ENCODE results near the gene ZNF569. TPM values are rescaled to one million over a fixed set of nuclear protein-coding genes. Genes with fewer than 3 reads are reported as not detected.
A peak's percentile ranks its signal among the peaks of the same experiment; 100 is the strongest.

ZNF569 gene
- total and polyA plus RNA-seq, 2 of the 4 experiments (the other 2 are of a cell fraction) = 1.8 to 5.9 TPM

GRCh38 chr19:37470216-37470615 lies 3.0 kb upstream of the ZNF569 start:
- Histone ChIP-seq H2BK120ac (ENCODE audit: low read depth, low read length) (no peak overlapping the region), H2AFZ (replicated peaks; ENCODE audit: low read length, poor library complexity) (no peak overlapping the region), H3K4me3 (ENCODE audit: insufficient read depth, low read depth, low read length) (peak overlapping the region; percentile 68), H4K91ac (ENCODE audit: insufficient read depth, low read depth, low read length) (no peak overlapping the region), H2BK15ac (ENCODE audit: low read depth, low read length) (no peak overlapping the region), H3K9me3 (ENCODE audit: control insufficient read depth, insufficient read depth, low read length) (peaks cover 6% of the 10 kb centered on the region), H3K4ac (ENCODE audit: low read depth, low read length) (no peak overlapping the region), H4K20me1 (ENCODE audit: insufficient read depth, low read length) (no peaks in the 10 kb centered on the region), H3K56ac (ENCODE audit: extremely low read depth, insufficient read depth, low read length) (no peak overlapping the region), H3K27me3 (ENCODE audit: control insufficient read depth, insufficient read depth, low read length) (no peaks in the 10 kb centered on the region), H3K18ac (ENCODE audit: low read depth, low read length) (no peak overlapping the region), H4K5ac (ENCODE audit: low read depth, low read length) (no peak overlapping the region), H3K23ac (ENCODE audit: low read depth, low read length) (no peak overlapping the region), H3K4me1 (ENCODE audit: control insufficient read depth, insufficient read depth, low read length) (peaks cover 2% of the 10 kb centered on the region; the same call in 1 of the 2 replicates), H2BK5ac (ENCODE audit: low read depth, low read length, poor library complexity, severe bottlenecking) (no peak overlapping the region), H3K9ac (ENCODE audit: low read depth, low read length) (no peak overlapping the region; the same call in 1 of the 2 replicates), H2AK9ac (replicated peaks; ENCODE audit: low read depth, low read length, poor library complexity) (no peak overlapping the region), H3K4me2 (ENCODE audit: low read depth, low read length) (peak overlapping the region; percentile 89), H3K9me1 (ENCODE audit: insufficient read depth, low read length) (no peaks in the 10 kb centered on the region), H2AK5ac (ENCODE audit: low read depth, low read length) (no peak overlapping the region), H4K8ac (ENCODE audit: low read depth in 2 of 2, low read length in 2 of 2) (no peak overlapping the region), H3K79me1 (ENCODE audit: low read depth in 1 of 2, low read length in 2 of 2) (peaks cover 6 to 25% of the 10 kb centered on the region in 2 experiments), H3K36me3 (ENCODE audit: control insufficient read depth, insufficient read depth, low read length) (peaks cover 6% of the 10 kb centered on the region; the same call in 1 of the 2 replicates), H3K27ac (ENCODE audit: insufficient read depth, low read length) (no peak overlapping the region), H3K14ac (replicated peaks; ENCODE audit: low read depth, low read length) (no peak overlapping the region), H2BK20ac (ENCODE audit: low read depth, low read length) (no peak overlapping the region)
- WGBS, 2 experiments (ENCODE audit: extremely low coverage in 2 of 2, insufficient read length in 1 of 2) = 36% methylated on average over 1 of the region's 4 CpGs; no CpG with 5 or more reads in 1 of the 2 experiments
- CTCF ChIA-PET = interaction anchor here (0.6 kb wide), 1 partner anchor 107 kb away, joined by 8 read pairs; no protein-coding TSS in a partner anchor
- TF ChIP-seq MXI1 (IDR thresholded peaks at IDR 0.05; ENCODE audit: borderline replicate concordance, low read depth, low read length) = no peak
- TF ChIP-seq MAZ (IDR thresholded peaks at IDR 0.05; ENCODE audit: borderline replicate concordance, low read depth, low read length) = no peak
- TF ChIP-seq RCOR1 (IDR thresholded peaks at IDR 0.05; ENCODE audit: insufficient replicate concordance, low read length) = no peak
- intact Hi-C loops (cut with micrococcal nuclease) = no loop called here
- POLR2A ChIA-PET (ENCODE audit: unreplicated experiment) = no interaction called here
- no peak for DNase-seq
- no peak for ATAC-seq (ENCODE audit: low read depth)
- BruUV-seq (replicated peaks) = no TSS peak
- in situ Hi-C loops (cut with MboI; ENCODE audit: low sequenced_read_pairs) = no loop called here
- dilution Hi-C loops (cut with HindIII; ENCODE audit: low sequenced_read_pairs, unreplicated experiment) = no loop called here

Data from IMR-90 (cell line).